HG03565 (cell line): ENCODE results near the gene DCST1.

Experiments
- ATAC-seq: cut with Tn5 transposase; IDR thresholded peaks from one replicate; pipeline ENCODE4 v1.9.1; 2021; ENCODE audit warnings: mild to moderate bottlenecking, moderate library complexity; ENCODE audit not compliant: unreplicated experiment

Gene DCST1

DNA sequence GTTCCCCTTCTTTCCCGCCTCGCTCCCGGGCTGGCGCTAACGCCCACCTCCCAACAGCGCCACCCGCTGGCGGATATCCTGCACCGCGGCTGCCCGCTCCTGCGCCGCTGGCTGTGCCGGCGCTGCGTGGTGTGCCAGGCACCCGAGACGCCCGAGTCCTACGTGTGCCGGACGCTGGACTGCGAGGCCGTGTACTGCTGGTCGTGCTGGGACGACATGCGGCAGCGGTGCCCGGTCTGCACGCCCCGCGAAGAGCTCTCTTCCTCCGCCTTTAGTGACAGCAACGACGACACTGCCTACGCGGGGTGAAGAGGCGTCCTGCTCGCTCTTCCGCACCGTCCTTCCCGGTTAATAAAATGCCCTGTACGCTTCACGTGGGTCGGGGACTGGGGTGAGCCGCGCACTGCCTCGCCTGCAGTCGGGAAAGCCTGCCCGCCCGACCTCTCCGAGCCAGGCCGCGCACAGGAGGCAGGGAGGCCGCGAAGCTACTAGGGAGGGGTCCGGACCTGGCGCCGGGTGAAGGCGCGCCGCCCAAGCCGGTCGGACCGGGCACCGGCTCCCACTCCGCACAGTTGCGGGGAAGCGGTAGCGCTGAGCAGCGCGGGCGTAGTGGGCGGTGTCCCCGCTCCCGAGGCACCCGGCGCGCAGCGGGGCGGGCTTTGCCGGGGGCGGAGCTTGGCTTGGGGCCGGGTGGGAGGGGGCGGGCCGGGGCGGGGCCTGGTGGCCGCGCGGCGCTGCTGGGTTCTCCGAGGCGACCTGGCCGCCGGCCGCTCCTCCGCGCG is 17.1 kb downstream of the DCST1 start, which contains the start of gene ADAM15:
Gene ADAM15 (plus strand): TSS at position 757 of the 782 bp plus-strand sequence. CDS start 71 bp downstream, outside the sequence.
- ATAC-seq = peak; percentile 44

DNA sequence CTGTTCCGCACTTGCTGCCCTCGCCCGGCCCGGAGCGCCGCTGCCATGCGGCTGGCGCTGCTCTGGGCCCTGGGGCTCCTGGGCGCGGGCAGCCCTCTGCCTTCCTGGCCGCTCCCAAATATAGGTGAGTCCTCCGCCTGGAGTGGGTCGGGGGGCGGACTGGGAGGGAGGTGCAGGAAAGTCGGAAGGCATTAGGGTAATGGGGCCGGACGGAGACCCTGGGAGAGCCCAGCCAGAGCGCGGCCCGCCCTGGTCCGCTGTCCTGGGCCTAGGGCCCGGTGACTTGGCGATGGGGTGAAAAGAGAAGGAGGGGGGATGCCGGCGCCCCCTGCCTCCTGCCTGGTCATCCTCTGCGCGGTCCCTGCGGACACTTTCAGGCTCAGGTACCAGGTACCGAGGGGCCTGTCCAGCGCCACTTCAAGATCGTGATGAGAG is 17.7 kb downstream of the DCST1 start:
- no peak for ATAC-seq

DNA sequence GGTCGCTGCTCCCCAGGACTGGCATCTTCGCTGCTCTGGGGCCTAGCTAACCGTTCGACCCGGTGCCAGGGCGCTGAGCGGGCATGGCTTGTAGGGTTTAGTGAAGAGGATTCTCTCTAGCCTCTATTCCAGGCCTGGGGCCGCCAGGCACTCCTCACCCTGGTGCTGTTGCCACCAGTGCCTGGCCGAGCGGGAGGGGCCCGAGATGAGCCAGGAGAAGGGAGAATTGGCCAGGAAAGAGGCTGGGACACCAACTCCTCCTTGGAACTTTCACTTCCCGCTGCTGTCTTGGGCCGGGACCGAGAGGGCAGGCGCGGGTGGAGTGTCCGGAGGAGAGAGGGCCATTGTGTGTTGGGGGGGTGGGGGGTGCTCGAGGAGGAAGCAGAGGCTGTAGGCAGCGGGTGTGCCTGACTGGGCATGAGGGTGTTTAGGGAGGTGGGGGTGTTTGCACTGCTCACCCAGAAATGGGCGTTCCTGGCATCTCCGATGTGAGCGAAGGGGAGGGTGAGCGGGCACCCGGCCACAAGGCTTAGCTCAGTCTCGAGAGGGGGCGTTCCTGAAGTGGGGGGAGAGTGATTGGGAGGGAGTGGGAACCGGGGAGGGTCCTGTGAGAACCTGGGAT is 18.3 kb downstream of the DCST1 start:
- no peak for ATAC-seq

DNA sequence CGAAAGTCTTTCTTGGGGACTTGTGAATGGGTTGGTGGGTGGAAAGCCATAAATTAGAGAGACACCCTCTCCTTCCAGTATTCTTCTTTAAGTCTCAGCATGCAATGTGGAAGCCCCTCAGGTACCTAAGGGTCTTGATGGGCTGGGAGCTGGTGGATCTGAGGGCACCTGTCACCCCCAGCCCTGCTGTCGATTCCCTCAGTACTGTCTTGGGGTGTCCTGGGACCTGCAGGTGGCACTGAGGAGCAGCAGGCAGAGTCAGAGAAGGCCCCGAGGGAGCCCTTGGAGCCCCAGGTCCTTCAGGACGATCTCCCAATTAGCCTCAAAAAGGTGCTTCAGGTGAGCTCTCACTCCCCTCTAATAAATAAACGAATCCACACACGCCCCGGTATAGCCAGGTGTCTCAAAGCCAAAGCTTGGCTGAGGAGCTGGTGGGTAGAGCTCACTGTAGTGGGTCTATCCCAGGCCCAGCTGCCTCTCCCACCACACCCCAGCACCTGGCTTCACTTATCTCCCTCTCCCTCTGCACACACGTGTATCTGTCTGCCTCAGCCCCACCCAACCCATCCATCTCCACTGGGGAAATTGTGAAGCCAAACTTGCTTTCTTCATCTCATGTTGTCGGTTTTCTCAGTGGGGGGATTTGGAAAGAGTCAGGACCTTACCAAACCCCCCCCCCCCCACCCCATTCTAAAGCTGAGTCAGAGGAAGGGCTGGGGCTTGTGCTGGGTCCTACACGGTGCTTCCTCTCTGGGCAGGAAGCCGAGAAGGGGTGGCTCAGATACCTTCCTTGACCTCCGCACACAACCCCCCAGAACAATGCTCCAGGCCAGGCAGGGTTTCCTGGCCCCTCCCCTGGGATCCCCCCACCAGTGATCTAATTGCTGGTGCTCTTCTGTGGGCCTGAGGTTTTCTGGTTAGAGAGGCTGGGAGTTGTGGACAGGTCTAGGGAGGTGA is 19.1 kb downstream of the DCST1 start:
- ATAC-seq = no peak

DNA sequence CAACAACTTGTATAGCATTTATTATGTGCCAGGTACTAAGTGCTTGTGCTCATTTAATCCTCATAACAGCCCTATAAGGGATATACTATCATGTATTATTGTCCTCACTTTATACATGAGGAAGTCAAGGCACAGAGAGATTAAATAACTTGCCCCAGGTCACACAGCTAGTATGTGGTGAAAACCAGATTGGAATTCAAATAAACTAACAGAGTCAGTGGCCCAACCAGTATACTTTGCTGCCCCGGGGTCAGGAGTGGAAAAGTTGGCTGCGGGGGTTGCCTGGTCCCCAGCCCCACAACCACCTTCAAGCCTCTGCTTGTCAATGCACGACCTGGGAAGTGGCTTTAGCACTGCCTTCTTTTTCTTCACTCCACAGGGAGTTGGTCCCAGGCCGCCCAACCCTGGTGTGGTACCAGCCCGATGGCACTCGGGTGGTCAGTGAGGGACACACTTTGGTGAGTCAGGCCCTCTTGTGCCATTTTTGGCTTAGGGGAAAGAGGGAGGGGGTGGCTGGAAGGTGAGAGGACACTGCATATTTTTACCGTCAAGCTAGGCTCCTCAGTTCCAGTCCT is 20.0 kb downstream of the DCST1 start:
- no peak for ATAC-seq

DNA sequence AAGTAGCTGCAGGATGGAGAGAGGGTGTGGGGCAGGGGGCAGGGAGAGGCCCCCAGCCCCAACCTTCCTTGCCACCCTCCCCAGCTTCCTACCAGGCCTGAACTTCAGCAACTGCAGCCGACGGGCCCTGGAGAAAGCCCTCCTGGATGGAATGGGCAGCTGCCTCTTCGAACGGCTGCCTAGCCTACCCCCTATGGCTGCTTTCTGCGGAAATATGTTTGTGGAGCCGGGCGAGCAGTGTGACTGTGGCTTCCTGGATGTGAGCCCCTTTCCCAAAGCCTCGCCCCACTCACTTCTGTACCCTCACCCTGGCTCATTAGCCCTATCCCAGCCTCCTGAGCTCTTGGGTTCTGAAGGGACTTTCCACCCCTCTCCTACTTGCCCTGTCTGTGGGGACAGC is 23.5 kb downstream of the DCST1 start:
- no peak for ATAC-seq

DNA sequence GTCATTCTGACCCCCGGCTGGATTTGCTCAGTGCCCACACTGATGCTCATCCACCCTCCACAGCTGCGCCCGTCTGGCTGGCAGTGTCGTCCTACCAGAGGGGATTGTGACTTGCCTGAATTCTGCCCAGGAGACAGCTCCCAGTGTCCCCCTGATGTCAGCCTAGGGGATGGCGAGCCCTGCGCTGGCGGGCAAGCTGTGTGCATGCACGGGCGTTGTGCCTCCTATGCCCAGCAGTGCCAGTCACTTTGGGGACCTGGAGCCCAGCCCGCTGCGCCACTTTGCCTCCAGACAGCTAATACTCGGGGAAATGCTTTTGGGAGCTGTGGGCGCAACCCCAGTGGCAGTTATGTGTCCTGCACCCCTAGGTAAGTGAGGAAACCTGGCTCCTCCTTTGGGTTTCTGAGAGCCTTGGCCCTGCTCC is 24.2 kb downstream of the DCST1 start:
- no peak for ATAC-seq

DNA sequence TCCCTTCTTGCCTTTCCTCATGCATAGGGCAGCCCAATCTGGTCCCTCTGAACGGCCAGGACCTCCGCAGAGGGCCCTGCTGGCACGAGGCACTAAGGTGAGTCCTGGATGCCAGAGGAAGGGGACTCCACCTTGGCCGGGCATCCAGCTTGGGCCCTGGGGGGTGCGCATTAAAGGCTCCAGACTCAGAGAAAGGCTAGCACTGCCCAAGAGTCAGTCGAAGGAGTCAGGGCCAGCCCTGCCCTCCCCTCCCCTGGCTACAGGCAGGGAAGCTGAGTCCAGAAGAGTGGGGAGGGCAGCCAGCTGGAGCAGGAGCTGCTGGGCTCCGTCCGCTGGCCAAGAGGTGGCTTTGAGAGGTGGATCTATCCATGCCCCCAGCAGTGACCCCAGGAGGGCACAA is 27.1 kb downstream of the DCST1 start:
- no peak for ATAC-seq

DNA sequence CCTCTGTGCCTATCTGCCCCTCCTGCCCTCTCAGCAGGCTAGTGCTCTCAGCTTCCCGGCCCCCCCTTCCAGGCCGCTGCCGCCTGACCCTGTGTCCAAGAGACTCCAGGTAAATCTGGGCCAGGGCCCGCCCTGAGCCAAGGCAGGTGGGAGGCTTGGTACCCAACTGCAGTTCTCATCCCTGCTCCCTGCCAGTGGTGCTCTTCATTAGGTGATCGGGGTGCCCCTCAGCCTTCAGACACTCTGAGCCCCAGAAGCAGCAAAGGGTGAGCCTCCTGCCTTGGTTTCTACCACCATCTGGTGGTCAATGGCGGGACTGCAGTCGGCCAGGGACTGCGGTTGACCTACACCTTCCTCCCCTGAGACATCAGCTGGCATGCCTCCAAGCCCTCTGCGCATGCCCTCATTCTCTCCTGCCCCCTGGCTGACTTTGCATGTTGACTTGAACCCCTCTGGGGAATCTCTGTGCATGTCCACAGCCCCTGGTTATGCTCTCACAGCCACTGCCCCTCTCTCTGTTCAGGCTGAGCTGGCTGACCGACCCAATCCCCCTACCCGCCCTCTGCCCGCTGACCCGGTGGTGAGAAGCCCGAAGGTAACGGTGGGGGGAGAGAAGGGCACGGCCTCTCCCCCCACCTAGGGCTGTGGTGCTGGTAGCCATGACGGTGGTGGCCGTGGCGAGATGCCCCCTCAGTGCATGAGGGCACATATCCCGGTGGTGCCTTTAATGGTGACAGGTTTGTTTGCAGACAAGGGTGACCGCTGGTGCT is 27.9 kb downstream of the DCST1 start:
- ATAC-seq = no peak

DNA sequence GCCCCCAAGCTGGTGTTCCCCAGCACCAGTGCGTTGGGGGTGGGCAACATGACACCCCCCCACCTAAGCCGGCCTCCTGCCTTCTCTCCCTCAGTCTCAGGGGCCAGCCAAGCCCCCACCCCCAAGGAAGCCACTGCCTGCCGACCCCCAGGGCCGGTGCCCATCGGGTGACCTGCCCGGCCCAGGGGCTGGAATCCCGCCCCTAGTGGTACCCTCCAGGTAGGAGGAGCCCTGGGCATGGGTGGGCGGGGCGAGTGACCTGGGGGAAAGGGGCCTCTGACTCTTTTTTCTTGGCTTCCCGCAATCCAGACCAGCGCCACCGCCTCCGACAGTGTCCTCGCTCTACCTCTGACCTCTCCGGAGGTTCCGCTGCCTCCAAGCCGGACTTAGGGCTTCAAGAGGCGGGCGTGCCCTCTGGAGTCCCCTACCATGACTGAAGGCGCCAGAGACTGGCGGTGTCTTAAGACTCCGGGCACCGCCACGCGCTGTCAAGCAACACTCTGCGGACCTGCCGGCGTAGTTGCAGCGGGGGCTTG is 28.6 kb downstream of the DCST1 start:
- ATAC-seq = no peak

DNA sequence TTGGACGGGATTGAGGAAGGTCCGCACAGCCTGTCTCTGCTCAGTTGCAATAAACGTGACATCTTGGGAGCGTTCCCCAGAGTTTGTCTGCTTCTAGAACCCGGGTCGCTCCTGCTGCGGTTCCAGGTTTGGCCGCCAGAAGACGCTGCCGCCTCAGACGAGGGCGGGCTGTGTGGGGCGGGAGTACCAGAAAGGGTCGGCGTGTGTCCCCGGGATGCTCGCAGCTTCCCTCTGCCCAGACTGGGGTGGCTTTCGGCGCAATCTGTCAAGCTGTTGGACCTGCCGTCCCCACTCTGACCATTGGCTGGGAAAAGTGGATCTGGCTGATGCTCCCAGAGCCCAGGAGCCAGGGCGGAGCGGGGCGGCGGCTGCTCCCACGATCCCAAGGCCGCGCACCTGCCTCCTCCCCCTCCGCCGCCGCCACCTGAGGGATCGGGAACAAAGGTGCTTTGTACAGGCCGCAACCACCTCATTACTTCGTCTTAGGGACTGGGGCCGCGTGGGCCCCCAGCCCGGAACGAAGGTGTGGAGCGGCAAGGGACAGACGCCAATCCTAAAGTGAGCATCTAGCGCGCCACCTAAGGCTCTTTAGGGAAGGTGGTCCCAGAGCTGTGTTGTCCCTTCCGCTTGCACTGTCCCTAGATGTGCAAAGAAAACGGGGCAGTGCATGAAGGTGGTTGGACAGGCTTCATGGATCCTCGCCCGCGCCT is 29.2 kb downstream of the DCST1 start:
- no peak for ATAC-seq

DNA sequence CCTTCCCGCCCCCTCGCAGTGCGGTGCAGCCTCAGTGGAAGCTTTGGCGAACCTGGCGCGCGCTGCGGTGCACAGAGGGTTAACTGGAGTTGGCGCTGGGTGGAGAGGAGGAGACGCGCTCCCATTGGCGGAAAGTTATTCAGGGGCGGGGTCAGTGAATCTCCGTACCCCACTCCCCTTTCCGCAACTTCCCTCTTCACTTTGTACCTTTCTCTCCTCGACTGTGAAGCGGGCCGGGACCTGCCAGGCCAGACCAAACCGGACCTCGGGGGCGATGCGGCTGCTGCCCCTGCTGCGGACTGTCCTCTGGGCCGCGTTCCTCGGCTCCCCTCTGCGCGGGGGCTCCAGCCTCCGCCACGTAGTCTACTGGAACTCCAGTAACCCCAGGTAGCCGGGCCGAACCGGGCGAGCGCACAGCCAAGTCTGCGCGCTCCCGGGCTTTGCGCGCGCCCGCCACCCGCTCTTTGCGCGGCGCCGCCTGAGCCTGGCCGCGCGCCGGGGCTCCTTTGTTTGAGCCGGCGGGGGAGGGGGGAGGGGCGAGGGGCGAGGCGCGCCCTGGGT is 30.0 kb downstream of the DCST1 start, which contains the start of gene EFNA4:
Gene EFNA4 (plus strand): TSS at position 191 of the 561 bp plus-strand sequence. CDS start 84 bp downstream, at position 275.
- peak; percentile 47 for ATAC-seq

DNA sequence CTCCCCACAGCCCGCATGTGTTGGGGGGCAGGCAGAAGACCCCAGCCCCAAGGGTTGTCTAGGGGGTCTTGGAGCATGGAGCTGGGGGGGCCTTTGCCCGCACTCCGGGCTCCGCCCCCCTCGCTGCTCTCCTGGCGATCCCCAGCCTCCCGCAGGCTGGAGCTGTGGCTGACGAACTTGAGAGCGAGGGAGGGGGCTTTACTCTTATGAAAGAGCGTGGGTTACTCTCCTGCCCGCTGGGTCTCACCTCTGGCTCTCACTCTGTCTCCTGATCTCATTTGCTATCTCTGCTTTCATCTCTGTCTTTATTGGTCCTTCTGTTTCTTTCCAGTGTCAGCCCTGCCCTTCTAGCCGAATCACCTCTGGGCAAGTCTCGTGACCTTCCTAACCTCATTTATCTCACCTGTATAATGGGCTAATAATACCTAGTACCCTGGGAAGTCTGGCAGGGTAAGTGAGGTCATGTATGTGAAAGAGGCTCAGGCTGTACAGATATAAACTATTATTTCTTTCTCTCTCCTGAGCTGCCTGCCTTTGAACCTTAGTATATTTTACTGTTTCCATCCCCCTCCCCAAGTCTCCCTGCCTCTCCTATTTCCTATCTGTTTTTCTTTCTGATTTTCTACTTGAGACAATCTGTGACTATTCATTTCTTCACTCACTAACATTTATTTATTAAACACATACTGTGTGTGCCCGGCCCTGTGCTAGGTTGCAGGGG is 30.6 kb downstream of the DCST1 start:
- ATAC-seq = no peak

DNA sequence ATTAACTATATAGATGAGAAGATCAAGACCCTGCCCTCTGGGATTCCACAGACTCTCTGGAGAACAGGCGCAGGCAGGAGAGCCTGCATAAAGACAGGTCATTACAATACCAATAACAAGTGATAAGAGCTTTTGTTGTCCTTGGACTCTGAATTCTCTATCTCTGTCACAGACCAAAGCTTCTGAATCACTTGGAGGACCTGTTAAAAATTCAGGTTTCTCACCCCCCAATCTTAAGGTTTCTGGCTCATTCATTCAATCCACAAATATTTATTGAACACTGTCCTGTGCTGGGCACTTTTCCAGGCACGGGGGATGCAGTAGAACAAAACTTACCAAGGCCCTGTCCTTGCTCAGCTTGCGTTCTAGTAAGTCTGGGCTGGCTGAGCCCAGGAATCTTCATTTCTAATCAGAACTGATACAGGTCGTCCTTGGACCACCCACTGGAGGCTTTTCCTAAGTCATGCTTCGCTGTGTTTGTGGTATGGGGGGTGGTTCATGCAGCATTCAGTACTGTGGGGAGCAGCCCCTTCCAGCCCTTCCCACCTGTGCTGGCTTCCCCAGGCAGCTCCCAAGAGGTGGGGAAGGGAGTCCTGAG is 31.3 kb downstream of the DCST1 start:
- ATAC-seq = no peak

DNA sequence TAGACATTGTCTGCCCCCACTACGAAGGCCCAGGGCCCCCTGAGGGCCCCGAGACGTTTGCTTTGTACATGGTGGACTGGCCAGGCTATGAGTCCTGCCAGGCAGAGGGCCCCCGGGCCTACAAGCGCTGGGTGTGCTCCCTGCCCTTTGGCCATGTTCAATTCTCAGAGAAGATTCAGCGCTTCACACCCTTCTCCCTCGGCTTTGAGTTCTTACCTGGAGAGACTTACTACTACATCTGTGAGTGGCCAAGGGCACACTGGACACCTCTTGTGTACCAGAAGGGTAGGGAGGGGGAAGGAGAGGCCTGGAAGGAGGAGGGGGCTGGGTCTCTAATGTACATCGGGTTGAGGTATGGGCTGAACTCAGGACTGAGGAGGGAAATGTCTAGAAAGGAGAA is 33.2 kb downstream of the DCST1 start:
- no peak for ATAC-seq

DNA sequence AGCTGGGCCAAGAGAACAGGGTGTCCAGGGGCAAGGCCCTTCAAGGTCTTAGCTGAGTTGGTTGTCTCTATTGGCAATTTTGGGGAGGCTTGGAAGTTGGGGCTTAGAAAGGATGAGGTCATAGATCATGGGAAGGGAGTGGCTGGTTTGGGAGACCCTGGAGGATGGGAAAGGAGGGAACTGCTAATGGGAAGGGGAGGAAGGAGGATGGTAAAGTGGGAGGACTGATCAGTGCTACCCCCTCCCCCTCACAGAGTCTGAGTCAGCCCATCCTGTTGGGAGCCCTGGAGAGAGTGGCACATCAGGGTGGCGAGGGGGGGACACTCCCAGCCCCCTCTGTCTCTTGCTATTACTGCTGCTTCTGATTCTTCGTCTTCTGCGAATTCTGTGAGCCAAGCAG is 35.0 kb downstream of the DCST1 start:
- no peak for ATAC-seq

DNA sequence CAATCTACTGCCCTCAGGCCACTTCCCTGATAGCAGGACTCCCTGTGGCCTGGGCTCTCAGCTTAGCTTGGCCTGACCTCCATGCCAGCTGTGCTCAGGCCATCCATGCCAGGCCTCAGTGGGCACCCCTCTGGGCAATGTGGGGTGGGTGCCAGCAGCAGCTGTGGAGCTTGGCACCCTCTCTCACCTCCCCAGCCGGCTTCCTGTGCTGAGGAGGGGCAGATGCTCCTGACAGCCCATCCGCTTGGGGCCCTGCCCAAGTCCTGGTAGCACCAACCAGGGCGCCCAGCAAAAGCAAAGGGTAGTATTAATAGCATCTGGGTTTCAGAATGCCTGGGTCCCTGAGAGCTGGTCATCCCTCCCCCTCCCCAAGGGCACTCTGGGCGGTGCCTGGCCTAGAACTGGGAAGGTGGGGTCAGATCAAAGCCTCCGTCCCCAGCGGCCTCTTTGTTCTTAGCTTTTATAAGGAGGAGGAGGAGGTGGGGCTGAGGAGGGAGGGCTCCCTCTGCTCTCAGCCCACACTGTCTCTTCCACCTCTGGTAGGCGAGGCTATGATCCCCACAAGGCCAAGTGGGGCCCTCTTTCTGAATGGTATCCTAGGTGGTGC is 36.0 kb downstream of the DCST1 start:
- ATAC-seq = no peak
